Superior temporal gyrus (tissue), 1 donor: ENCODE data around the gene DDIT3.
"Not testable (repeated sequence)": the region's sequence is repeated elsewhere in the genome, so short reads cannot be mapped to it uniquely, and the experiment has no call there.

Experiments
- DNase-seq: peaks from one replicate; pipeline ENCODE4 v3.0.0-alpha.2; 2016; ENCODE audit errors: extremely low spot score

The DDIT3 gene

GRCh38 chr12:57513266-57513665 is 7.0 kb downstream of the DDIT3 start:
- DNase-seq, result no peak

GRCh38 chr12:57512665-57513064 is 7.6 kb downstream of the DDIT3 start:
- no peak for DNase-seq

GRCh38 chr12:57511588-57512325 is 8.6 kb downstream of the DDIT3 start:
- no peak for DNase-seq

GRCh38 chr12:57511161-57511560 is 9.2 kb downstream of the DDIT3 start:
- DNase-seq, result no peak

- DNase-seq, result not testable (repeated sequence)
These were observed 12.5 kb downstream of the DDIT3 start for GRCh38 chr12:57507796-57508195.

GRCh38 chr12:57506541-57506940 is 13.8 kb downstream of the DDIT3 start:
- DNase-seq, result not testable (repeated sequence)

- DNase-seq, result not testable (repeated sequence)
These were observed 17.9 kb downstream of the DDIT3 start for GRCh38 chr12:57502311-57502969.

GRCh38 chr12:57500213-57500612 is 20.1 kb downstream of the DDIT3 start:
- no peak for DNase-seq

GRCh38 chr12:57498571-57498970 is 21.7 kb downstream of the DDIT3 start:
- no peak for DNase-seq

- DNase-seq, result no peak
These were observed 22.2 kb downstream of the DDIT3 start for GRCh38 chr12:57498132-57498502.

- no peak for DNase-seq
These were observed 22.8 kb downstream of the DDIT3 start for GRCh38 chr12:57497223-57498131.

GRCh38 chr12:57496822-57497221 is 23.5 kb downstream of the DDIT3 start:
- no peak for DNase-seq

GRCh38 chr12:57495051-57495701 is 25.1 kb downstream of the DDIT3 start:
- not testable (repeated sequence) for DNase-seq

- DNase-seq, result no peak
These were observed 28.7 kb downstream of the DDIT3 start for GRCh38 chr12:57491393-57492280.

- no peak for DNase-seq
These were observed 30.2 kb downstream of the DDIT3 start for GRCh38 chr12:57490126-57490525.

GRCh38 chr12:57489157-57489641 is 31.1 kb downstream of the DDIT3 start:
- no peak for DNase-seq

- no peak for DNase-seq
These were observed 31.7 kb downstream of the DDIT3 start for GRCh38 chr12:57488402-57489156.

- peak; percentile 99 for DNase-seq
These were observed 32.5 kb downstream of the DDIT3 start, which contains the start of gene MARS1 for GRCh38 chr12:57487597-57488401. MARS1 (plus strand) TSS chr12:57488068; CDS start chr12:57488091, 23 bp downstream.

- DNase-seq, result no peak
These were observed 33.2 kb downstream of the DDIT3 start for GRCh38 chr12:57487055-57487596.
